HCT116 (cell line): Measurements from ENCODE around the gene ART3. TPM values are rescaled to one million over a fixed set of nuclear protein-coding genes. Genes with fewer than 3 reads are reported as not detected.

Source experiments
- ATAC-seq: fragments of 200-7000 bp; cut with Tn5 transposase; 2 replicates; pipeline ENCODE4 v1.9.1; 2020; ENCODE audit warnings: mild to moderate bottlenecking, moderate library complexity
- BruUV-seq: library from RNA; stranded (reverse); fragments of 400-500 nt; replicated peaks from 2 replicates; lab custom pipeline; 2021; lab: Mats Ljungman, UMichigan
- CTCF ChIA-PET: fragments of 300-600 bp; sonication (Branson Sonifier 250); formaldehyde crosslinking; loops from one replicate; lab custom pipeline; 2021; ENCODE audit warnings: antibody characterized with exemption; lab: Charles Lee
- POLR2A ChIA-PET: fragments of 300-600, 350-600 bp; sonication (Branson Sonifier 250); formaldehyde crosslinking; loops from one replicate; lab custom pipeline; 2021; ENCODE audit warnings: antibody characterized with exemption; lab: Charles Lee
- RAD21 ChIA-PET, 2 experiments: fragments of 300-600 bp; sonication (Branson Sonifier 250); formaldehyde crosslinking; loops; one replicate each; lab custom pipeline; 2023; ENCODE audit warnings: low total read pairs in 2 of 2; ENCODE audit not compliant: uncharacterized antibody in 2 of 2, unreplicated experiment in 2 of 2, low non-redundant PET in 1 of 2; lab: Charles Lee
- DNase-seq: peaks from one replicate; pipeline ENCODE4 v3.0.0-alpha.2; 2010; ENCODE audit warnings: low read depth, low spot score
- H2AFZ ChIP-seq: fragments of 200-600 bp; shearing (Covaris generic), sonication (generic); 2 replicates; pipeline ENCODE4 v1.6.1; 2017; ENCODE audit warnings: low read depth, mixed run types, mixed read lengths, antibody characterized with exemption, low read length; ENCODE audit not compliant: poor library complexity, severe bottlenecking
- H3K27ac ChIP-seq: 2 replicates; pipeline ENCODE4 v1.5.1; 2012; ENCODE audit warnings: low read depth, low read length
- H3K27me3 ChIP-seq: fragments of 200-600 bp; sonication (generic); 2 replicates; pipeline ENCODE4 v1.6.1; 2016; ENCODE audit warnings: mixed run types, low read length, mixed read lengths; ENCODE audit not compliant: insufficient read depth
- H3K36me3 ChIP-seq, 2 experiments: fragments of 200-500 bp in 1 of 2; fragments of 200-600 bp in 1 of 2; sonication (Bioruptor generic) in 1 of 2; sonication (generic) in 1 of 2; 2 replicates each; pipeline versions ENCODE4 v1.5.1 to v1.6.1; 2014 to 2016; ENCODE audit warnings: low read length in 2 of 2, inconsistent platforms in 1 of 2, mixed read lengths in 1 of 2, mixed run types in 1 of 2; ENCODE audit not compliant: insufficient read depth in 2 of 2, control insufficient read depth in 1 of 2
- H3K4me1 ChIP-seq, 2 experiments: fragments of 200-600 bp in 1 of 2; sonication (generic) in 1 of 2; 2 replicates each; pipeline versions ENCODE4 v1.5.1 to v1.6.1; 2012 to 2017; ENCODE audit warnings: low read length in 2 of 2, inconsistent platforms in 1 of 2, mild to moderate bottlenecking in 1 of 2, mixed read lengths in 1 of 2, mixed run types in 1 of 2, moderate library complexity in 1 of 2; ENCODE audit not compliant: insufficient read depth in 2 of 2, control insufficient read depth in 1 of 2
- H3K4me2 ChIP-seq: fragments of 200-600 bp; sonication (generic); 2 replicates; pipeline ENCODE4 v1.6.1; 2017; ENCODE audit warnings: mixed run types, low read length, mixed read lengths
- H3K4me3 ChIP-seq, 2 experiments: fragments of 200-600 bp in 1 of 2; sonication (generic) in 1 of 2; replicated peaks in 1 of 2; 2 replicates each; pipeline ENCODE4 v1.5.1; 2011 to 2016; ENCODE audit warnings: low read length in 2 of 2, control low read depth in 1 of 2, low read depth in 1 of 2, mild to moderate bottlenecking in 1 of 2, mixed read lengths in 1 of 2, mixed run types in 1 of 2
- H3K79me2 ChIP-seq: fragments of 200-600 bp; sonication (generic); 2 replicates; pipeline ENCODE4 v1.6.1; 2017; ENCODE audit warnings: mild to moderate bottlenecking, mixed run types, low read length, moderate library complexity, mixed read lengths; ENCODE audit not compliant: insufficient read depth
- H3K9ac ChIP-seq: fragments of 200-600 bp; sonication (generic); 2 replicates; pipeline ENCODE4 v1.6.1; 2016; ENCODE audit warnings: low read length, mixed read lengths
- H3K9me2 ChIP-seq: fragments of 200-600 bp; sonication (generic), shearing (Covaris generic); 2 replicates; pipeline ENCODE4 v1.6.1; 2017; ENCODE audit warnings: mixed run types, mild to moderate bottlenecking, moderate library complexity; ENCODE audit not compliant: insufficient read depth
- H3K9me3 ChIP-seq, 2 experiments: fragments of 200-500 bp in 1 of 2; fragments of 200-600 bp in 1 of 2; sonication (Bioruptor generic) in 1 of 2; sonication (generic) in 1 of 2; 2 replicates each; pipeline ENCODE4 v1.6.1; 2014 to 2017; ENCODE audit warnings: low read length in 2 of 2, mixed read lengths in 2 of 2, inconsistent platforms in 1 of 2, low read depth in 1 of 2, mild to moderate bottlenecking in 1 of 2, mixed run types in 1 of 2, moderate library complexity in 1 of 2; ENCODE audit not compliant: control insufficient read depth in 1 of 2, insufficient read depth in 1 of 2
- H4K20me1 ChIP-seq: fragments of 200-600 bp; sonication (generic), shearing (Covaris generic); 2 replicates; pipeline ENCODE4 v1.6.1; 2017; ENCODE audit warnings: mixed run types, mild to moderate bottlenecking, moderate library complexity; ENCODE audit not compliant: insufficient read depth
- ATF3 ChIP-seq: IDR thresholded peaks from 2 replicates; pipeline ENCODE4 v1.6.1; 2012
- CBX3 ChIP-seq: IDR thresholded peaks from 2 replicates; pipeline ENCODE4 v1.6.1; 2012; ENCODE audit warnings: low read depth
- CEBPB ChIP-seq: IDR thresholded peaks from 2 replicates; pipeline ENCODE4 v1.6.1; 2012; ENCODE audit warnings: low read depth
- CTCF ChIP-seq, 3 experiments: fragments of 200-600 bp in 1 of 3; sonication (generic) in 1 of 3; IDR thresholded peaks in 2 of 3; conservative IDR thresholded peaks in 1 of 3; 2 replicates each; pipeline ENCODE4 v1.5.1; 2012 to 2017; ENCODE audit warnings: low read depth in 2 of 3, low read length in 2 of 3, antibody characterized with exemption in 1 of 3, borderline replicate concordance in 1 of 3, control low read depth in 1 of 3, mild to moderate bottlenecking in 1 of 3, mixed read lengths in 1 of 3, mixed run types in 1 of 3, moderate library complexity in 1 of 3; ENCODE audit not compliant: insufficient read depth in 1 of 3
- EGR1 ChIP-seq: IDR thresholded peaks from 2 replicates; pipeline ENCODE4 v1.6.1; 2012; ENCODE audit warnings: low read depth
- ELF1 ChIP-seq: IDR thresholded peaks from 2 replicates; pipeline ENCODE4 v1.6.1; 2012; ENCODE audit warnings: low read depth, borderline replicate concordance
- EZH2 ChIP-seq: fragments of 200-600 bp; sonication (generic); IDR thresholded peaks from 2 replicates; pipeline ENCODE4 v1.6.1; 2017; ENCODE audit warnings: antibody characterized with exemption, mixed run types
- FOSL1 ChIP-seq: IDR thresholded peaks from 2 replicates; pipeline ENCODE4 v1.6.1; 2012; ENCODE audit warnings: low read depth
- POLR2AphosphoS5 ChIP-seq: IDR thresholded peaks from 2 replicates; pipeline ENCODE4 v1.6.1; 2011; ENCODE audit warnings: mild to moderate bottlenecking, low read depth, low read length, moderate library complexity
- RAD21 ChIP-seq: IDR thresholded peaks from 2 replicates; pipeline ENCODE4 v1.6.1; 2012; ENCODE audit warnings: low read depth, mild to moderate bottlenecking
- SP1 ChIP-seq: IDR thresholded peaks from 2 replicates; pipeline ENCODE4 v1.6.1; 2012; ENCODE audit warnings: low read depth
- TCF7L2 ChIP-seq: IDR thresholded peaks from 2 replicates; pipeline ENCODE4 v1.7.0; 2011; ENCODE audit warnings: borderline replicate concordance, inconsistent platforms; ENCODE audit not compliant: insufficient read depth, insufficient read length; ENCODE audit errors: extremely low read depth
- ZFX ChIP-seq: fragments of 450-650 bp; IDR thresholded peaks from 2 replicates; pipeline ENCODE4 v1.6.1; 2017
- intact Hi-C: fragments of 100-400 bp; cut with micrococcal nuclease; formaldehyde crosslinking; loops from 2 replicates; pipeline ENCODE4 v1.10.0; 2022
- total RNA-seq: library from RNA; stranded (reverse); gene quantifications from one replicate; pipeline ENCODE4 v1.2.1, GENCODE V29; 2021; ENCODE audit not compliant: unreplicated experiment

ART3 gene
- total RNA-seq, 1 experiment from 2014 or later, result not detected

GRCh38 chr4:76060506-76060905 is 14.0 kb upstream of the ART3 start:
- Histone ChIP-seq H3K9me3 (no peaks in the 10 kb centered on the region), H3K4me1 (no peaks in the 10 kb centered on the region), H4K20me1 (no peaks in the 10 kb centered on the region), H3K4me2 (no peak overlapping the region), H3K9ac (no peak overlapping the region), H3K27ac (no peak overlapping the region), H2AFZ (no peak overlapping the region), H3K4me3 (no peak overlapping the region), H3K79me2 (no peaks in the 10 kb centered on the region), H3K27me3 (peaks cover 16% of the 10 kb centered on the region; the same call in 1 of the 2 replicates), H3K36me3 (no peaks in the 10 kb centered on the region), H3K9me2 (no peaks in the 10 kb centered on the region)
- DNase-seq (no peak), ATAC-seq (no peak)
- ChIA-PET RAD21 (no interaction called here), CTCF (no interaction called here), POLR2A (no interaction called here)
- intact Hi-C loops, result loop anchor here (5.0 kb wide), 1 partner anchor 158 kb away; the partner anchor contains the start of gene PPEF2
- TF ChIP-seq RAD21, result no peak
- no peak for TF ChIP-seq FOSL1
- TF ChIP-seq EZH2, result no peak
- TF ChIP-seq TCF7L2, result no peak
- TF ChIP-seq EGR1, result no peak
- TF ChIP-seq POLR2AphosphoS5, result no peak
- TF ChIP-seq CTCF (IDR thresholded peaks at IDR 0.05 in 2 of 3, conservative IDR thresholded peaks at IDR 0.05 in 1 of 3; ENCODE audit: borderline replicate concordance in 1 of 3, insufficient read depth in 1 of 3, low read depth in 2 of 3, low read length in 2 of 3), result no peak
- BruUV-seq, result no TSS peak

GRCh38 chr4:76061421-76061820 is 13.1 kb upstream of the ART3 start:
- Histone ChIP-seq H3K27ac (no peak overlapping the region), H3K79me2 (no peaks in the 10 kb centered on the region), H3K9ac (no peak overlapping the region), H3K4me2 (no peak overlapping the region), H3K4me1 (no peaks in the 10 kb centered on the region), H3K9me3 (no peaks in the 10 kb centered on the region), H2AFZ (no peak overlapping the region), H3K4me3 (no peak overlapping the region), H4K20me1 (no peaks in the 10 kb centered on the region), H3K9me2 (no peaks in the 10 kb centered on the region), H3K36me3 (no peaks in the 10 kb centered on the region), H3K27me3 (peaks cover 8% of the 10 kb centered on the region; the same call in 1 of the 2 replicates)
- TF ChIP-seq ZFX (no peak), TCF7L2 (no peak), POLR2AphosphoS5 (no peak), ELF1 (no peak), EGR1 (no peak), CEBPB (no peak), SP1 (no peak), ATF3 (no peak), CBX3 (no peak)
- intact Hi-C loops, result loop anchor here (5.0 kb wide), 1 partner anchor 159 kb away; the partner anchor contains the start of gene PPEF2
- ATAC-seq (no peak), DNase-seq (no peak)
- no TSS peak for BruUV-seq
- ChIA-PET CTCF (no interaction called here), POLR2A (no interaction called here), RAD21 (no interaction called here)
